ENCODE data around the gene HAVCR1. TPM values are rescaled to one million over a fixed set of nuclear protein-coding genes. Genes with fewer than 3 reads are reported as not detected.

Gene HAVCR1
- total RNA-seq, 2 experiments from 2014 or later, result 2.8 to 2.9 TPM

Other genes with a start within 250 kb of the HAVCR1 start
- under 1 TPM; 0.13 TPM for gene PPP1R2B, start 208.8 kb downstream of the HAVCR1 start, total RNA-seq
- gene TIMD4, start 95.9 kb downstream of the HAVCR1 start, total RNA-seq, result 1 to 10 TPM; 2.7 to 4.0 TPM
- 10 to 100 TPM; 77.6 to 78.7 TPM for gene HAVCR2, start 49.9 kb upstream of the HAVCR1 start, total RNA-seq
- gene MED7, start 83.7 kb upstream of the HAVCR1 start, total RNA-seq, result 10 to 100 TPM; 13.1 to 13.9 TPM
- gene GARIN3, start 107.1 kb upstream of the HAVCR1 start, total RNA-seq, result not detected
- 100 to 1,000 TPM; 254 to 263 TPM for gene ITK, start 121.7 kb upstream of the HAVCR1 start, total RNA-seq
- gene CYFIP2, start 207.0 kb upstream of the HAVCR1 start, total RNA-seq, result 100 to 1,000 TPM; 512 to 516 TPM